ENCODE data around the gene INIP.
"Not testable (repeated sequence)": the region's sequence is repeated elsewhere in the genome, so short reads cannot be mapped to it uniquely, and the experiment has no call there.

The INIP gene

GRCh38 chr9:112734892-112735291 is 17.0 kb upstream of the INIP start:
- DNase-seq: no peak

GRCh38 chr9:112731971-112732370 is 14.1 kb upstream of the INIP start:
- DNase-seq: no peak

- no peak for DNase-seq
Observed at GRCh38 chr9:112728401-112728800, 10.5 kb upstream of the INIP start.

- no peak for DNase-seq
Observed at GRCh38 chr9:112726428-112726827, 8.5 kb upstream of the INIP start.

GRCh38 chr9:112725961-112726360 is 8.0 kb upstream of the INIP start:
- DNase-seq: no peak

- not testable (repeated sequence) for DNase-seq
Observed at GRCh38 chr9:112722749-112723148, 4.8 kb upstream of the INIP start.

GRCh38 chr9:112720113-112720780 is 2.3 kb upstream of the INIP start:
- no peak for DNase-seq

- no peak for DNase-seq
Observed at GRCh38 chr9:112719696-112720095, 1.8 kb upstream of the INIP start.

- DNase-seq: no peak
Observed at GRCh38 chr9:112719241-112719691, 1.3 kb upstream of the INIP start.

GRCh38 chr9:112712678-112713077 is 5.2 kb downstream of the INIP start:
- no peak for DNase-seq

- peak; percentile 1 to 15 for DNase-seq
Observed at GRCh38 chr9:112711050-112711689, 6.7 kb downstream of the INIP start.

- DNase-seq: no peak
Observed at GRCh38 chr9:112705768-112706427, 12.0 kb downstream of the INIP start.

- no peak for DNase-seq
Observed at GRCh38 chr9:112703304-112703703, 14.6 kb downstream of the INIP start.

- no peak for DNase-seq
Observed at GRCh38 chr9:112700085-112700484, 17.8 kb downstream of the INIP start.

- DNase-seq: no peak
Observed at GRCh38 chr9:112699230-112699629, 18.7 kb downstream of the INIP start.

- no peak for DNase-seq
Observed at GRCh38 chr9:112696461-112696860, 21.5 kb downstream of the INIP start.

- no peak for DNase-seq
Observed at GRCh38 chr9:112694706-112695555, 23.0 kb downstream of the INIP start.

GRCh38 chr9:112689161-112689740 is 28.7 kb downstream of the INIP start:
- DNase-seq: no peak

- DNase-seq: no peak
Observed at GRCh38 chr9:112680731-112681402, 37.0 kb downstream of the INIP start.

- no peak for DNase-seq
Observed at GRCh38 chr9:112677040-112677439, 40.9 kb downstream of the INIP start.

- not testable (repeated sequence) for DNase-seq
Observed at GRCh38 chr9:112673221-112673620, 44.7 kb downstream of the INIP start.

- no peak for DNase-seq
Observed at GRCh38 chr9:112670991-112671625, 46.8 kb downstream of the INIP start.
